ENCODE data around the gene TMEM187. TPM values are rescaled to one million over a fixed set of nuclear protein-coding genes. Genes with fewer than 3 reads are reported as not detected.

The TMEM187 gene
- total and polyA plus RNA-seq, 2 donors (not counting 3 experiments of a cell fraction or from before 2014, with no cell fraction given) = 2.6 to 15.7 TPM

DNA sequence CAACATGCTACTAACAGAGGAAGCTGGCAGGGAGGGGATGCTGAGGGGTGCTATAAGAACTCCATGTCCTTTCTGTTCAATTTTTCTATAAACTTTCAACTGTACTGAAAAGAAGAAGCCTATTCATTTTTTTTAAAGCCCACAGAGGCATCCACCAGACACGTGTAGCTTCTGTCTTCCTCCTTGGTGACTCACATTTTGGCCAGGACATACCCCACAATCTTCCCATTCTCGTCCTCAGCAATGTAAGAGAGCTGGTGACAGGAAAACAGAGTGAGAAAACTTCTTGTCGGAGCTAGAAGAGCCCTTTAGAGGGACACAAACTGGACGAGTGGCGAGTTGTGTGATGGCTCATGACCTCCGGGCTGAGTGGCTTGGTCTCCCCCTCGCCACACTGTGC, 38.8 kb upstream of the TMEM187 start:
- Histone ChIP-seq H2AFZ (ENCODE audit: low read depth, low read length) (no peak overlapping the region), H4K20me1 (replicated peaks; ENCODE audit: control insufficient read depth, extremely low read depth, insufficient read depth, low read length) (no peaks in the 10 kb centered on the region), H3K4me1 (ENCODE audit: control insufficient read depth, extremely low read depth, insufficient read depth, low read length) (peaks cover 6% of the 10 kb centered on the region), H3K4me2 (ENCODE audit: insufficient read depth, low read length) (peak overlapping the region; percentile 64), H3K27ac (ENCODE audit: insufficient read depth, low read depth, low read length) (peak overlapping the region; percentile 19), H3K27me3 (ENCODE audit: control insufficient read depth in 2 of 2, insufficient read depth in 2 of 2, low read length in 2 of 2) (no peaks in the 10 kb centered on the region), H3K9me3 (replicated peaks; ENCODE audit: control insufficient read depth, insufficient read depth, low read length) (no peaks in the 10 kb centered on the region), H3K9me1 (replicated peaks; ENCODE audit: control insufficient read depth, extremely low read depth, insufficient read depth, low read length) (no peaks in the 10 kb centered on the region), H3K79me2 (ENCODE audit: control insufficient read depth, insufficient read depth, low read length) (peaks cover 28% of the 10 kb centered on the region), H3K9ac (replicated peaks; ENCODE audit: extremely low read depth, insufficient read depth, low read length) (peak overlapping the region; percentile 62), H3K36me3 (ENCODE audit: control insufficient read depth in 2 of 2, extremely low read depth in 1 of 2, insufficient read depth in 2 of 2, low read length in 2 of 2) (peaks cover 0 to 14% of the 10 kb centered on the region in 2 experiments), H3K4me3 (replicated peaks in 1 of 3; ENCODE audit: insufficient read depth in 1 of 3, low read depth in 1 of 3, low read length in 3 of 3) (peak overlapping the region; percentile 33 to 57 (median 39))
- POLR2A ChIA-PET = no interaction called here
- BruUV-seq (replicated peaks) = no TSS peak
- CTCF ChIA-PET = interaction anchor here (3.4 to 3.5 kb wide), 2 partner anchors 10 to 14 kb away, joined by 29 to 30 read pairs; no protein-coding TSS in a partner anchor
- TF ChIP-seq EZH2 (IDR thresholded peaks at IDR 0.05; ENCODE audit: borderline replicate concordance, low read depth, low read length, severe bottlenecking) (no peak), MYC (IDR thresholded peaks at IDR 0.05; ENCODE audit: low read depth, low read length) (no peak), GATA2 (IDR thresholded peaks at IDR 0.05; ENCODE audit: insufficient read depth, insufficient read length, low read depth, low read length) (no peak), JUN (IDR thresholded peaks at IDR 0.05; ENCODE audit: borderline replicate concordance, insufficient read depth, insufficient read length, low read depth) (no peak), FOS (IDR thresholded peaks at IDR 0.05; ENCODE audit: borderline replicate concordance, insufficient read depth, low read length) (no peak), POLR2AphosphoS5 (IDR thresholded peaks at IDR 0.05; ENCODE audit: insufficient read depth, low read depth, low read length) (no peak), POLR2A (IDR thresholded peaks at IDR 0.05; ENCODE audit: low read depth, low read length) (no peak)
- TF ChIP-seq, protein P1, sequence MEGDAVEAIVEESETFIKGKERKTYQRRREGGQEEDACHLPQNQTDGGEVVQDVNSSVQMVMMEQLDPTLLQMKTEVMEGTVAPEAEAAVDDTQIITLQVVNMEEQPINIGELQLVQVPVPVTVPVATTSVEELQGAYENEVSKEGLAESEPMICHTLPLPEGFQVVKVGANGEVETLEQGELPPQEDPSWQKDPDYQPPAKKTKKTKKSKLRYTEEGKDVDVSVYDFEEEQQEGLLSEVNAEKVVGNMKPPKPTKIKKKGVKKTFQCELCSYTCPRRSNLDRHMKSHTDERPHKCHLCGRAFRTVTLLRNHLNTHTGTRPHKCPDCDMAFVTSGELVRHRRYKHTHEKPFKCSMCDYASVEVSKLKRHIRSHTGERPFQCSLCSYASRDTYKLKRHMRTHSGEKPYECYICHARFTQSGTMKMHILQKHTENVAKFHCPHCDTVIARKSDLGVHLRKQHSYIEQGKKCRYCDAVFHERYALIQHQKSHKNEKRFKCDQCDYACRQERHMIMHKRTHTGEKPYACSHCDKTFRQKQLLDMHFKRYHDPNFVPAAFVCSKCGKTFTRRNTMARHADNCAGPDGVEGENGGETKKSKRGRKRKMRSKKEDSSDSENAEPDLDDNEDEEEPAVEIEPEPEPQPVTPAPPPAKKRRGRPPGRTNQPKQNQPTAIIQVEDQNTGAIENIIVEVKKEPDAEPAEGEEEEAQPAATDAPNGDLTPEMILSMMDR (IDR thresholded peaks at IDR 0.05; ENCODE audit: extremely low read depth in 1 of 2, insufficient read depth in 1 of 2, low read depth in 1 of 2, low read length in 2 of 2) = no peak
- TF ChIP-seq, protein P2, sequence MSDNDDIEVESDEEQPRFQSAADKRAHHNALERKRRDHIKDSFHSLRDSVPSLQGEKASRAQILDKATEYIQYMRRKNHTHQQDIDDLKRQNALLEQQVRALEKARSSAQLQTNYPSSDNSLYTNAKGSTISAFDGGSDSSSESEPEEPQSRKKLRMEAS (IDR thresholded peaks at IDR 0.05; ENCODE audit: insufficient read depth, insufficient read length) = no peak
- dilution Hi-C loops (cut with MboI; ENCODE audit: extremely low pct_ligation_motif_present, low sequenced_read_pairs) (no loop called here), intact Hi-C loops (cut with micrococcal nuclease) (no loop called here)
- peak; percentile 77 for FAIRE-seq
- DNase-seq (ENCODE audit: low read depth, low spot score) = no peak

Measured in endothelial cell of umbilical vein (primary cell).